GM23338 (cell line): ENCODE results near the gene TTC22. TPM values are rescaled to one million over a fixed set of nuclear protein-coding genes. Genes with fewer than 3 reads are reported as not detected.
A peak's percentile ranks its signal among the peaks of the same experiment; 100 is the strongest.

Source experiments
- ATAC-seq: fragments of 200-7000 bp; cut with Tn5 transposase; 3 replicates; pipeline ENCODE4 v1.9.1; 2020
- DNase-seq: peaks from one replicate; pipeline ENCODE4 v3.0.0-alpha.2; 2015; ENCODE audit warnings: low spot score
- H2AFZ ChIP-seq: fragments of 200-600 bp; sonication (generic); 2 replicates; pipeline ENCODE4 v1.8.0; 2016; ENCODE audit warnings: antibody characterized with exemption, mild to moderate bottlenecking, moderate library complexity
- H3F3A ChIP-seq: fragments of 200-600 bp; sonication (generic); replicated peaks from 2 replicates; pipeline ENCODE4 v1.8.0; 2017; ENCODE audit warnings: antibody characterized with exemption, mixed run types, low read depth
- H3K27ac ChIP-seq: fragments of 200-600 bp; sonication (generic); 2 replicates; pipeline ENCODE4 v1.6.1; 2016; ENCODE audit warnings: low read depth
- H3K27me3 ChIP-seq: fragments of 200-600 bp; sonication (generic); 2 replicates; pipeline ENCODE4 v1.8.0; 2016; ENCODE audit warnings: mild to moderate bottlenecking, mixed run types, moderate library complexity; ENCODE audit not compliant: insufficient read depth
- H3K36me3 ChIP-seq: fragments of 200-600 bp; sonication (generic); 2 replicates; pipeline ENCODE4 v1.8.0; 2016; ENCODE audit warnings: mild to moderate bottlenecking; ENCODE audit not compliant: insufficient read depth
- H3K4me1 ChIP-seq: fragments of 200-600 bp; sonication (generic); 2 replicates; pipeline ENCODE4 v1.8.0; 2016; ENCODE audit warnings: mild to moderate bottlenecking, moderate library complexity; ENCODE audit not compliant: insufficient read depth
- H3K4me2 ChIP-seq: fragments of 200-600 bp; sonication (generic); 2 replicates; pipeline ENCODE4 v1.7.1; 2017; ENCODE audit warnings: mixed run types
- H3K4me3 ChIP-seq: fragments of 200-600 bp; sonication (generic); 2 replicates; pipeline ENCODE4 v1.6.1; 2016; ENCODE audit warnings: mixed run types
- H3K79me2 ChIP-seq: fragments of 200-600 bp; sonication (generic); replicated peaks from 2 replicates; pipeline ENCODE4 v1.8.0; 2017; ENCODE audit warnings: mild to moderate bottlenecking; ENCODE audit not compliant: insufficient read depth
- H3K9me2 ChIP-seq: fragments of 200-600 bp; sonication (generic); 2 replicates; pipeline ENCODE4 v1.8.0; 2017; ENCODE audit not compliant: insufficient read depth
- H4K20me1 ChIP-seq: fragments of 200-600 bp; sonication (generic); replicated peaks from 2 replicates; pipeline ENCODE4 v1.8.0; 2017; ENCODE audit warnings: mild to moderate bottlenecking; ENCODE audit not compliant: insufficient read depth
- H3K27ac Mint-ChIP-seq: 2 replicates; pipeline ENCODE4 v1.8.0; 2020; ENCODE audit warnings: inconsistent platforms, mild to moderate bottlenecking, moderate library complexity, mixed read lengths
- H3K27me3 Mint-ChIP-seq: 3 replicates; pipeline ENCODE4 v1.8.0; 2022; ENCODE audit warnings: low read depth, mild to moderate bottlenecking, moderate library complexity, mixed read lengths, inconsistent platforms; ENCODE audit not compliant: insufficient read depth, poor library complexity
- H3K36me3 Mint-ChIP-seq: 3 replicates; pipeline ENCODE4 v1.8.0; 2021; ENCODE audit warnings: low read depth, mild to moderate bottlenecking, inconsistent platforms, moderate library complexity, mixed read lengths
- H3K4me1 Mint-ChIP-seq: 3 replicates; pipeline ENCODE4 v1.8.0; 2020; ENCODE audit warnings: mild to moderate bottlenecking, inconsistent platforms, mixed read lengths
- H3K4me3 Mint-ChIP-seq: 3 replicates; pipeline ENCODE4 v1.8.0; 2021; ENCODE audit warnings: moderate library complexity, mild to moderate bottlenecking, inconsistent platforms, mixed read lengths
- H3K9me3 Mint-ChIP-seq: 3 replicates; pipeline ENCODE4 v1.8.0; 2020; ENCODE audit warnings: moderate library complexity, mild to moderate bottlenecking, inconsistent platforms, mixed read lengths
- CREB1 ChIP-seq: fragments of 250-450 bp; sonication (Bioruptor Pico); IDR thresholded peaks from 2 replicates; pipeline ENCODE4 v1.5.0; 2020; ENCODE audit warnings: low read depth, mild to moderate bottlenecking, moderate library complexity
- CTCF ChIP-seq, 2 experiments: fragments of 200-600 bp in 1 of 2; sonication (generic) in 1 of 2; conservative IDR thresholded peaks; 2 replicates each; pipeline versions ENCODE4 v1.5.1 to v1.6.1; 2016 to 2017; ENCODE audit warnings: antibody characterized with exemption in 2 of 2, low read depth in 2 of 2, mild to moderate bottlenecking in 2 of 2, moderate library complexity in 1 of 2
- EZH2phosphoT487 ChIP-seq: fragments of 200-600 bp; sonication (generic); IDR thresholded peaks from one replicate; pipeline ENCODE4 v1.8.1; 2018; ENCODE audit warnings: antibody characterized with exemption; ENCODE audit not compliant: unreplicated experiment
- JUNB ChIP-seq: IDR thresholded peaks from one replicate; pipeline ENCODE4 v1.6.1; 2016; ENCODE audit warnings: antibody characterized with exemption; ENCODE audit not compliant: unreplicated experiment
- NANOG ChIP-seq: IDR thresholded peaks from 2 replicates; pipeline ENCODE4 v1.6.1; 2016; ENCODE audit warnings: antibody characterized with exemption, borderline replicate concordance
- POLR2AphosphoS5 ChIP-seq: IDR thresholded peaks from 2 replicates; pipeline ENCODE4 v1.6.1; 2016; ENCODE audit warnings: antibody characterized with exemption, low read depth
- REST ChIP-seq: IDR thresholded peaks from one replicate; pipeline ENCODE4 v1.6.1; 2018; ENCODE audit warnings: antibody characterized with exemption; ENCODE audit not compliant: unreplicated experiment
- ZNF114 ChIP-seq: fragments of 250-450 bp; sonication (Bioruptor Pico); IDR thresholded peaks from 2 replicates; pipeline ENCODE4 v1.5.0; 2020; ENCODE audit warnings: mild to moderate bottlenecking, moderate library complexity
- polyA plus RNA-seq: library from polyadenylated mRNA; unstranded; fragments of >200 nt; fragmentation: Nextera tagmentation; extraction: Ambion mirVana; gene quantifications from 2 replicates; pipeline ENCODE4 v1.2.1, GENCODE V29; 2016
- total RNA-seq: library from RNA; depleted of rRNA; stranded (reverse); fragments of >200 nt; shearing (Covaris generic); gene quantifications from 2 replicates; pipeline ENCODE4 v1.2.3, GENCODE V29; 2014

TTC22 gene
- total and polyA plus RNA-seq, 2 experiments from 2014 or later, result 1.2 to 2.5 TPM

GRCh38 chr1:54848134-54848948 lies 47.2 kb upstream of the TTC22 start:
- Histone ChIP-seq H3K9me2 (no peaks in the 10 kb centered on the region), H3K27ac (peak overlapping the region; percentile 59; the same call in 1 of the 2 replicates), H3K36me3 (peaks cover 42% of the 10 kb centered on the region), H3K79me2 (no peaks in the 10 kb centered on the region), H3K27me3 (no peaks in the 10 kb centered on the region), H3K4me2 (no peak overlapping the region), H3K4me1 (no peaks in the 10 kb centered on the region), H4K20me1 (peaks cover 28% of the 10 kb centered on the region), H2AFZ (no peak overlapping the region), H3F3A (peaks cover 32% of the 10 kb centered on the region; the same call in 1 of the 2 replicates), H3K4me3 (no peak overlapping the region)
- TF ChIP-seq POLR2AphosphoS5, result no peak
- TF ChIP-seq CREB1, result no peak
- TF ChIP-seq ZNF114 (CRISPR knock-in tag), result no peak
- peak; percentile 24 to 53 for TF ChIP-seq CTCF (conservative IDR thresholded peaks at IDR 0.05; ENCODE audit: low read depth in 2 of 2)
- TF ChIP-seq NANOG, result no peak
- no peak for TF ChIP-seq JUNB
- TF ChIP-seq EZH2phosphoT487, result no peak
- DNase-seq, result peak; percentile 28
- no peak for ATAC-seq
- Mint-ChIP-seq H3K4me1 (no peaks in the 10 kb centered on the region), H3K27ac (no peak overlapping the region), H3K27me3 (peaks cover 4% of the 10 kb centered on the region), H3K36me3 (peaks cover 53% of the 10 kb centered on the region), H3K9me3 (no peaks in the 10 kb centered on the region; the same call in 2 of the 3 replicates), H3K4me3 (no peak overlapping the region)

- DNase-seq, result no peak
- peaks cover 38% of the 10 kb centered on the region for H3K36me3 Mint-ChIP-seq
- H3K27me3 Mint-ChIP-seq, result peaks cover 4% of the 10 kb centered on the region
- no peaks in the 10 kb centered on the region; the same call in 2 of the 3 replicates for H3K9me3 Mint-ChIP-seq
- H3K9me2 ChIP-seq, result no peaks in the 10 kb centered on the region
- no peaks in the 10 kb centered on the region for H3K4me1 ChIP-seq
- H3K4me3 Mint-ChIP-seq, result no peak overlapping the region
- H2AFZ ChIP-seq, result no peak overlapping the region
- peaks cover 27% of the 10 kb centered on the region for H3K36me3 ChIP-seq
- no peak overlapping the region for H3K4me2 ChIP-seq
- H3K27ac Mint-ChIP-seq, result no peak overlapping the region
- peak; percentile 7; the same call in 1 of the 2 replicates for TF ChIP-seq POLR2AphosphoS5
- TF ChIP-seq REST, result no peak
- H3K27me3 ChIP-seq, result no peaks in the 10 kb centered on the region
- H3K4me3 ChIP-seq, result no peak overlapping the region
- peak overlapping the region; percentile 10; the same call in 1 of the 2 replicates for H3K27ac ChIP-seq
- no peak for ATAC-seq
- peaks cover 16% of the 10 kb centered on the region for H4K20me1 ChIP-seq
- H3F3A ChIP-seq, result peaks cover 31% of the 10 kb centered on the region; the same call in 1 of the 2 replicates
- H3K79me2 ChIP-seq, result no peaks in the 10 kb centered on the region
- no peaks in the 10 kb centered on the region for H3K4me1 Mint-ChIP-seq
Measured at GRCh38 chr1:54846716-54847284, 45.7 kb upstream of the TTC22 start.
